GM12801 (cell line): Measurements from ENCODE around the gene DHX15.
A peak's percentile ranks its signal among the peaks of the same experiment; 100 is the strongest.

Experiments used
- TF ChIP-seq, protein P1 (sequence below): IDR thresholded peaks from one replicate; pipeline ENCODE4 v1.5.1; 2011; ENCODE audit warnings: control low read depth; ENCODE audit not compliant: insufficient read length; ENCODE audit errors: extremely low read depth

Gene DHX15

DNA sequence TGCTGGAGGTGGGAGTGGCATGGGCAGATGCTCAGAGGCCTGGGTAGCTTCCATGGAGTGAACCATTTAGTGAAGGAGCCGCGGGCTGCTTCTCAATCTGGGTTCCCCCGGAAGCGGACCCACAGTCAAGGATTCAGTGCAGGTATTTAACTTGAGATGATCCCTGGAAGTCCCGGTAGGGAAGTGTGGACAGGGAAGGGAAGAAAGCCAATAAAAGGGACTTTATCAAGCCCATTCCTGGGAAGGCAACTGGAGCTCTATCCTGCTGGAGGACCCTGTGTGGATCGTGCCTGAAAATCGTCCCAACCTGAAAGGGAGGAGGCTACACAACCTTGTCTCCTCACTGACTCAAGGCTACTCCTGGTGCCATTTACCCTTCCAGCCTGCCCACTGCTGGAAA is 76.9 kb downstream of the DHX15 start:
- TF ChIP-seq, protein P1, sequence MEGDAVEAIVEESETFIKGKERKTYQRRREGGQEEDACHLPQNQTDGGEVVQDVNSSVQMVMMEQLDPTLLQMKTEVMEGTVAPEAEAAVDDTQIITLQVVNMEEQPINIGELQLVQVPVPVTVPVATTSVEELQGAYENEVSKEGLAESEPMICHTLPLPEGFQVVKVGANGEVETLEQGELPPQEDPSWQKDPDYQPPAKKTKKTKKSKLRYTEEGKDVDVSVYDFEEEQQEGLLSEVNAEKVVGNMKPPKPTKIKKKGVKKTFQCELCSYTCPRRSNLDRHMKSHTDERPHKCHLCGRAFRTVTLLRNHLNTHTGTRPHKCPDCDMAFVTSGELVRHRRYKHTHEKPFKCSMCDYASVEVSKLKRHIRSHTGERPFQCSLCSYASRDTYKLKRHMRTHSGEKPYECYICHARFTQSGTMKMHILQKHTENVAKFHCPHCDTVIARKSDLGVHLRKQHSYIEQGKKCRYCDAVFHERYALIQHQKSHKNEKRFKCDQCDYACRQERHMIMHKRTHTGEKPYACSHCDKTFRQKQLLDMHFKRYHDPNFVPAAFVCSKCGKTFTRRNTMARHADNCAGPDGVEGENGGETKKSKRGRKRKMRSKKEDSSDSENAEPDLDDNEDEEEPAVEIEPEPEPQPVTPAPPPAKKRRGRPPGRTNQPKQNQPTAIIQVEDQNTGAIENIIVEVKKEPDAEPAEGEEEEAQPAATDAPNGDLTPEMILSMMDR, result no peak

GRCh38 chr4:24497221-24497620 is 87.1 kb downstream of the DHX15 start:
- TF ChIP-seq, protein P1, result no peak

GRCh38 chr4:24496597-24496996 is 87.8 kb downstream of the DHX15 start:
- TF ChIP-seq, protein P1, result no peak

DNA sequence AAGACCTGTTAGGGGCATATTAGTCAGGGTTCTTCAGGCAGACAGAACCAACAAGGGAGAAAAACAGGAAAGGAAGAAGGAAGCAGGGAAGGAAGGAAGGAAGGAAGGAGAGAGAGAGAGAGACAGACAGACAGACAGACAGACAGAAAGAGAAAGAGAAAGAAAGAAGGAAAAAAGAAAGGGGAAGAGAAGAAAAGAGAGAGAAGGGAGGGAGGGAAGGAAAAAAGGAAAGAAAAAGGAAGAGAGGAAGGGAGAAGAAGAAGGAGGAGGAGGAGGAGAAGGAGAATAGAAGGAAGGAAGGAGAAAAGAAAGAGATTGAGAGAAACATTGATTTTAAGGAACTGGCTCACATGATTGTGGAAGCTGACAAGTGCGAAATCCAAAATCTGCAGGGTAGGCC is 89.0 kb downstream of the DHX15 start:
- TF ChIP-seq, protein P1, result no peak

GRCh38 chr4:24489870-24490269 is 94.5 kb downstream of the DHX15 start:
- TF ChIP-seq, protein P1, result no peak

- TF ChIP-seq, protein P1, result peak; percentile 34
Observed at GRCh38 chr4:24488399-24489164, 95.8 kb downstream of the DHX15 start.

- TF ChIP-seq, protein P1, result no peak
Observed at GRCh38 chr4:24482871-24483270, 101.5 kb downstream of the DHX15 start.
